H54 (cell line): ENCODE results near the gene FXYD2.

Experiments used
- DNase-seq: peaks from one replicate; pipeline ENCODE4 v3.0.0; 2011; ENCODE audit warnings: low spot score, mixed read lengths; ENCODE audit not compliant: insufficient read length
- FAIRE-seq: peaks from 3 replicates; lab custom pipeline; 2011; peaks lifted over from hg19 to GRCh38; lab: Jason Lieb, UNC
- POLR2A ChIP-seq: IDR thresholded peaks from 2 replicates; pipeline ENCODE4 v1.6.1; 2011; ENCODE audit warnings: low read depth, mild to moderate bottlenecking, low read length

Gene FXYD2

GRCh38 chr11:117834838-117835443 is 10.4 kb upstream of the FXYD2 start:
- no peak for FAIRE-seq
- DNase-seq, result no peak
- no peak for TF ChIP-seq POLR2A

DNA sequence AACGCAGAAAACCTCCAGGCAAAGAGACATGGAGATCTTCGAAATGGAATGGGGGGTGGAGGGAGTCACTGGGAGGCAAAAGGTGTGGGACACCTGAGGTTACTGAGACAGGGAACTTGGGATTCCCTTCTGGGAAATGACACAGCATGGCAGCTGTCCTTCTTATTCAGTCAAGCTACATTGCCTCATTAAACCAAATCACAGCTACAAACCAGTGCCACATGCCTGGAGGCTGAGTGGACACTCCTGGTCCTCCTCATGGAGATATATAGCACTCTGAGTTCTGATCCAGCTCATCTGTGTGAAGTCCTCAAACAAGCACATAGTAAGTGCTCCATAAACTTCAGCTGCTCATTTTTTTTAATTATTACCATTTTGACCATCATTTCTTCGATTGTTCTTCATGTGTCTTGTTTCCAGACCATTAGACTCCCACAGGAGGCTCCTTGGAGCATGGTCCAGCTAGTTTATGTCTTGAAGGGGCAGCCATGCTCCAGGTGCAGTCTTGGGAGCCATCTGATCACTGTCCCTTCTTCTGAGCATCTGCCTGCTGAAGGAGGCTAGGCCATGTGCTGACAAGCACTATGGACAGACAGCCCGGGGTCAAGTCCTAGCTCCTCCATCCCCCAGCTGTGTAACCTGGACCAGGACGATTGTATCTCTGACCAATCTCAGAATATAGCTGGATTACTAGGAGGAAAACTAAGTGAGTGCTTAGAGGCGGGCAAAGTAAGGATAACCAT is 9.7 kb upstream of the FXYD2 start:
- DNase-seq (no peak), FAIRE-seq (no peak)

DNA sequence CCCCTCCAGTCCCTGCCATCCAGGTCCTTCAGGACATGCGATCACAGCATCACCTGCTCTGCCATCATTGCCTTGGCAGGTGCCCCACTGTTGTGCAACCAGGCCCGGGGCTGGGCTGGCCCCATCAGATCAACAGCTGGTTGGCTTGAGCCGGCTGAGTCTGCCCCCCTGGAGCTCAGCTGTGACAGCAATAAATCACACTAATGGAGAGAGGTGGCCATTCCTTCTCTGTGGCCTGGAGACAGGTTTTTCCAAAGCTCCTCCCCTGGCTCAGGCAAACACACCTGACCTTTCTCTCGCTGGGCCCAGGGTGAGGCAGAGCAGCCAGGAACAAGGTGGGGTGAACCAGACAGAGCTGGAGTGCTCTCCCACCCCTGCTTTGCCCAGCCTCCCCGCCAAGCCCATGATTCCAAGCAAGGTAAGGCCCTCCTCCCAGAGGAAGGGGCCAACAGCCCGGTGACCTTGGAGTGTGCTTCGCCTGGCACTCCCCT is 8.9 kb upstream of the FXYD2 start:
- TF ChIP-seq POLR2A, result no peak
- FAIRE-seq, result no peak

More for the DNA sequence above, 9.7 kb upstream of the FXYD2 start:
- TF ChIP-seq POLR2A, result no peak

GRCh38 chr11:117832511-117832910 is 8.0 kb upstream of the FXYD2 start:
- no peak for FAIRE-seq
- no peak for DNase-seq

More for the DNA sequence above, 8.9 kb upstream of the FXYD2 start:
- no peak for DNase-seq

DNA sequence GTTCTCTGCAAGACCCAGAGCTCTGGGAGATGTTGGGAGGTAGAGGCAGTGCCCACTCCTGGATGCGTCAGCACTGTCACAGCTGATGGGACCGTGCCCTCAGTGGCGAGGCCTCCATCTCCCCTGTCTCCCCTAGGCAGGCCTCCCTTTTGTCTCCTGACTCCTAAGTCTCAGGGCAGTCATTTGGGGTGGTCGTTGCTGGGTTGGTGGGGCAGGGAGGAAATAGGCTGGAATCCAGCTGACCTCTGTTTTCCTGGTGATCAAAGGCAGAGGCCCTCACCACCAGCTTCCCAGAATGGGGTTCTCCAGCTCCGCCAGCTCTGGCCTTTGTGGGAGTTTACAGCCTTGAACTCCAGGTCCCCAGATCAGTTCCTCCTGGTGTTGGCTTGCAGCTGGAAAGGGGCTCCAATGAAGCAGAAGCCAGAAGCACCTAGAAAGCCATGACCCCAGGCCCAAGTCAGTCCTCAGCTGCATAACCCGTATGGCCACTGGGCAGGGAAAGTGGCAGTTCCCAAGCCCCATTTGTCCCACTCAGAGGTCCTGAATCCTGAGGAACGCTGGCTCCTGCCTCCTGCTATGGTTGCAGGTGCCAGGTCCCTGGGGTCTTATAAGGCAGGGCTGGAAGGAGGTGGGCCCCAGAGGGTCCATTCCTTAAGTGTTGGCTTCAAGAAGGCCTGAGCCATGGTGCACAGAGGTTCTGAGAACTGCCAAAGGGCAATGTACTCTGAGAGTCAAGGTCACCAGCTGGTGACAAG is 7.3 kb upstream of the FXYD2 start:
- no peak for TF ChIP-seq POLR2A
- no peak for DNase-seq
- no peak for FAIRE-seq

More at GRCh38 chr11:117832511-117832910, 8.0 kb upstream of the FXYD2 start:
- no peak for TF ChIP-seq POLR2A

DNA sequence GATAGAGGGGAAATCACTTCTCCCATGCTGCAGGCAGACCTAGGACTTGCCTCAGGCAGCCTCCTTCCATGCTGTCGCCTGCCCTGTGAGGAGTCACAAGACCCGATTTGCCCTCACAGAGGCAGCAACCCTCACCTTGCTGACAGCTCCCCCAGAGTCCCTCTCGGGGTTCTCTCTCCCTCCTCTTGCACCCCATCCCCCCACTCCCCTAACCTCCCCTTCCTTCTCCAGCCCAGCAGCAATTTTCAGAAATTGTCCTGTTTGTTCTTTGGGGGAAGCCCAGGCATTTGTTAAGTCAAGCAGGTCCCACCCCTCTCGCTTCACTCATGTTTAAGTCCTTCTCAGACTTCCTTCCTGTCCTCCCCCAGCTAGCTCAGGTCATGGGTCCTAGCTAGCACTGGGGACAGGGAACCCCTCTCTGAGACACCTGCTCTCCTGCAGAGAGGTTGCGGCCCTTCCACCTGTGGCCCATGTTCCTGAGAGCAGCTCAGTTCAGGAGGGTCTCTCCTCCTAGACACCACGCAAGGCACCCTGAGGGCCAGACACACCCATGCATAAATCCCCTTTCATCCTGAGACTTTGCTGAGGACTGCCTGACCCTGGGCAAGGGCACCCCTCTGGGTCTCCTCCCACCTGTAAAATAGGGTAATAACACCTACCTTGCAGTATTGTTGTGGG is 6.3 kb upstream of the FXYD2 start:
- no peak for FAIRE-seq
- no peak for TF ChIP-seq POLR2A

GRCh38 chr11:117830072-117830471 is 5.5 kb upstream of the FXYD2 start:
- FAIRE-seq (no peak), DNase-seq (no peak)
- no peak for TF ChIP-seq POLR2A

More for the DNA sequence above, 6.3 kb upstream of the FXYD2 start:
- DNase-seq, result no peak

GRCh38 chr11:117829369-117829725 is 4.8 kb upstream of the FXYD2 start:
- TF ChIP-seq POLR2A, result no peak
- DNase-seq, result no peak
- no peak for FAIRE-seq

DNA sequence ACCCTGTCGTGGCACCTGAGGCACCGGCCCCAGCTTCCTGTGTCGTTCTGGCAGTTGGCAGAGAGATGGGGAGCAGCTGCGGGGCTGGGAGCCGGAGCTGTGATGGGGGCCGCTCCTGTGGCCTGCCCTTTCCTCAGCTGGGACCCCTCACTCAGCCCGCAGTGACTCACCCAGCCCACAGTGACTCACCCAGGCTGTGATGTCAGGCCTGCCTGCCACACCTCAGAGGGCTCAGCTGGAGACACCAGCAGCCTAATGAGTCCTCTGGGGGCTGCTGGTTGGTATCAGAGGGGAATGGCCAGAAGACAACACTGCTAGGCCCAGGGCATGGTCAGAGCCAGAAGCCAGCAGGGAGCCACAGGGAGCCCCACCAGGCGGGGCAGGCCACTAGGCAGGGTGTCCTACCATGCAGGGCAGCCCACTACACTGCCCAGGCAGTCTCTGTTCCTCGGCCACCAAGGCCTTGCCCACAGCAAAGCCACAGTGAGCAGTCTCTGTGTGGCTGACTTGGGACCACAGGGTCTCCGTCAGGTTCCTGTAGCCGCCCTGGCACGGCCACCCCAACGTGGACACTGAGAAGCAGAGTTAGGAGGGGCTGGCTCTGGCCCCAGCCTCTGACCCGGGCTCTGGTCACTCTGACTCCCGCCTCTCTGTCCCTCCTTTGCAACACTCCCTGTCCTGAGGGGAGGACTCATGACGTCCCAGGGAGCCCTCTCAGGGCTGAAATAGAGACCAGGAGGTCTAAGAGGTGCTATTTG is 4.2 kb upstream of the FXYD2 start:
- no peak for TF ChIP-seq POLR2A
- no peak for DNase-seq
- FAIRE-seq, result no peak

DNA sequence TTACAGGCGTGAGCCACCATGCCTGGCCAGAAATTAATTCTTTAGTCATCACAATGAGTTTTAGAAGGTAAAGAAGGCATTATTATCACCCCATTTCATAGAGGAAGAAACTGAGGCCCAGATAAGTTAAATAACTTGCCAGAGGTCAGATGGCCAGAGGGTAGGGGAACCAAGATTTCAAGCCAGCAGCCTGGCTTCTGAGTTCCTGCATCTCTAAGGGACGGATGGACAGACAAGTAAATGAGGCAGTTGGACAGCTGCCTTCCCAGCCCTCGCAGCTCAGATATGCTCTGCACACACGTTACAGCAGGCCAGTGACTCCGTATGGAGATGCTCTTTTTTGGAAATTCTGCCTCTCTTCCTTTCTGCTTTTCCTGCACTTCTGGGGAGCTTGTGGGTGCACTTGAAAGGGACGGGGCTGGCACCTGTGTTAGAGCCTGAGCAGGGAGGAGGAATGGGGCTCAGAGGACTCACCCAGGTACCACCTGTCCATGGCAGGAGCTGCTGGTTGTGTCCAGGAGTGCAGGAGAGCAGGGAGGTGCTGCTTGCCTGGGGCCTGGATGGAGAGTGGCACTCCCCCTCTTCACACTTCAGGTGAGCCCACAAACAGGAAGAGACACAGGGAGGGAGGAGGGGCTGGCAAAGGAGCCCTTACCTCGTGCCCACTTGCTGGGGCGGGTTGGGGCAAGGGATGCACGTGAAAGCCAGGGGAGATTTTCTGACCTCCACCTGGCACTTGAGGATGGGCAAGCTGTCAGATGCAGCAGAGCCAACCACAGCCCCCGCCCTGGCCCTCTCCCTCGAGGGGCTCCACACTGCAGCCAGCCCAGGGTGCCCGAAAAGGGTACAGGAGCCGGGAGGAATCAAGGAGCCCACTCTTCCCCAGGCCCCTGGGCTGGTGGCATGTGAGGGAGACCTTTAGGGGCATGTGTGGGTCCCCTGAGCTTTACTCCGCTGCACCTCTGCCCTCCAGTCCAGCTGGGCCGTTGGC is 3.3 kb upstream of the FXYD2 start:
- DNase-seq (no peak), FAIRE-seq (no peak)
- TF ChIP-seq POLR2A, result no peak

DNA sequence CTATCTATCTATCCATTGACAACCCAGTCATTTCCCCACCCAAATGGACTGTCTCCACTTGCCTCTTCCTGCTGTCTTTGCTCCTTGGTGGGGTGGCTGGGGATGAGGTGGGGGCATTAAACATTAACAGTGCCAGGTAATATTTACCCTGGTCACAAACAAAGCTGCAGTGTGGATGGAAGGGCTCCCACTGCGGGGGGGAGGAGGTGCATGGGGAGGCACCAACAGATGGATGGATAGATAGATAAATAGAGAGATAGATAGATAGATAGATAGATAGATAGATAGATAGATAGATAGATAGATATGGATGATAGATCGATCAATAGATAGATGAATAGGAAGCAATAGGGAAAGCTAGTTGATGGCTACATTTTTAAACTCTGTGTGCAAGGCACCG is 2.3 kb upstream of the FXYD2 start:
- no peak for TF ChIP-seq POLR2A
- DNase-seq, result no peak
- no peak for FAIRE-seq

- DNase-seq, result no peak
- no peak for TF ChIP-seq POLR2A
- FAIRE-seq, result no peak
Observed at GRCh38 chr11:117826190-117826570, 1.6 kb upstream of the FXYD2 start.
